ENCODE results near the gene INSYN1.
"Not testable (repeated sequence)": the region's sequence is repeated elsewhere in the genome, so short reads cannot be mapped to it uniquely, and the experiment has no call there.

INSYN1 gene

GRCh38 chr15:73748730-73749129 lies 4.4 kb downstream of the INSYN1 start:
- no peak for DNase-seq

GRCh38 chr15:73747847-73748590 lies 5.1 kb downstream of the INSYN1 start:
- no peak for DNase-seq

- DNase-seq, result no peak
Measured at GRCh38 chr15:73746883-73747282, 6.3 kb downstream of the INSYN1 start.

GRCh38 chr15:73746261-73746660 lies 6.9 kb downstream of the INSYN1 start:
- no peak for DNase-seq

- no peak for DNase-seq
Measured at GRCh38 chr15:73745073-73745472, 8.1 kb downstream of the INSYN1 start.

GRCh38 chr15:73744293-73744692 lies 8.9 kb downstream of the INSYN1 start:
- DNase-seq, result no peak

GRCh38 chr15:73741321-73741836 lies 11.8 kb downstream of the INSYN1 start:
- no peak for DNase-seq

- DNase-seq, result no peak
Measured at GRCh38 chr15:73740152-73741048, 12.8 kb downstream of the INSYN1 start.

- no peak for DNase-seq
Measured at GRCh38 chr15:73737535-73737934, 15.6 kb downstream of the INSYN1 start.

- DNase-seq, result no peak
Measured at GRCh38 chr15:73732930-73733329, 20.2 kb downstream of the INSYN1 start.

- not testable (repeated sequence) for DNase-seq
Measured at GRCh38 chr15:73732051-73732450, 21.1 kb downstream of the INSYN1 start.

- no peak for DNase-seq
Measured at GRCh38 chr15:73727330-73727976, 25.7 kb downstream of the INSYN1 start.

- no peak for DNase-seq
Measured at GRCh38 chr15:73724212-73724611, 28.9 kb downstream of the INSYN1 start.

GRCh38 chr15:73723191-73723590 lies 30.0 kb downstream of the INSYN1 start:
- DNase-seq, result peak; percentile 17

- no peak for DNase-seq
Measured at GRCh38 chr15:73722425-73722824, 30.7 kb downstream of the INSYN1 start.

- no peak for DNase-seq
Measured at GRCh38 chr15:73718694-73719093, 34.5 kb downstream of the INSYN1 start.

GRCh38 chr15:73717802-73718201 lies 35.3 kb downstream of the INSYN1 start:
- DNase-seq, result no peak

GRCh38 chr15:73717206-73717605 lies 35.9 kb downstream of the INSYN1 start:
- no peak for DNase-seq

- DNase-seq, result no peak
Measured at GRCh38 chr15:73716417-73716816, 36.7 kb downstream of the INSYN1 start.

GRCh38 chr15:73715417-73715816 lies 37.7 kb downstream of the INSYN1 start:
- DNase-seq, result no peak

GRCh38 chr15:73714695-73715301 lies 38.4 kb downstream of the INSYN1 start:
- no peak for DNase-seq

- DNase-seq, result no peak
Measured at GRCh38 chr15:73712107-73712506, 41.0 kb downstream of the INSYN1 start.

GRCh38 chr15:73711526-73711925 lies 41.6 kb downstream of the INSYN1 start:
- no peak for DNase-seq

All from NCI-H2227 treated with DMSO at 0.1 percent for 48 hours (cell line).